MM.1S (cell line): ENCODE results near the gene PPA2.

Source experiments
- DNase-seq: peaks from one replicate; pipeline ENCODE4 v3.0.0-alpha.2; 2015
- H2AFZ ChIP-seq: fragments of 300-600 bp; sonication (generic); 2 replicates; pipeline ENCODE4 v1.6.0; 2016; ENCODE audit warnings: antibody characterized with exemption, low read length
- H3F3A ChIP-seq: fragments of 300-600 bp; sonication (generic); 2 replicates; pipeline ENCODE4 v1.6.1; 2016; ENCODE audit warnings: mild to moderate bottlenecking, antibody characterized with exemption, low read length, moderate library complexity, mixed read lengths; ENCODE audit not compliant: insufficient read depth
- H3K27ac ChIP-seq: fragments of 300-600 bp; sonication (generic); 2 replicates; pipeline ENCODE4 v1.5.1; 2016; ENCODE audit warnings: mild to moderate bottlenecking, low read length
- H3K27me3 ChIP-seq: fragments of 300-600 bp; sonication (generic); replicated peaks from 2 replicates; pipeline ENCODE4 v1.6.0; 2016; ENCODE audit warnings: low read length; ENCODE audit not compliant: insufficient read depth
- H3K36me3 ChIP-seq: fragments of 300-600 bp; sonication (generic); replicated peaks from 2 replicates; pipeline ENCODE4 v1.6.1; 2016; ENCODE audit warnings: mild to moderate bottlenecking, low read length, mixed read lengths; ENCODE audit not compliant: insufficient read depth
- H3K4me1 ChIP-seq: fragments of 300-600 bp; sonication (generic); 2 replicates; pipeline ENCODE4 v1.6.1; 2016; ENCODE audit warnings: low read length, mixed read lengths
- H3K4me2 ChIP-seq: fragments of 300-600 bp; sonication (generic); 2 replicates; pipeline ENCODE4 v1.6.0; 2016; ENCODE audit warnings: low read depth, low read length
- H3K4me3 ChIP-seq: fragments of 300-600 bp; sonication (generic); 2 replicates; pipeline ENCODE4 v1.5.1; 2016; ENCODE audit warnings: low read length, mixed read lengths
- H3K79me2 ChIP-seq: fragments of 300-600 bp; sonication (generic); 2 replicates; pipeline ENCODE4 v1.6.1; 2016; ENCODE audit warnings: mixed run types, low read length, mixed read lengths
- H3K9ac ChIP-seq: fragments of 300-600 bp; sonication (generic); 2 replicates; pipeline ENCODE4 v1.6.1; 2016; ENCODE audit warnings: low read length, mixed read lengths
- H3K9me2 ChIP-seq: fragments of 300-600 bp; sonication (generic); replicated peaks from 2 replicates; pipeline ENCODE4 v1.6.1; 2016; ENCODE audit warnings: mild to moderate bottlenecking, low read length, mixed read lengths; ENCODE audit not compliant: insufficient read depth
- H3K9me3 ChIP-seq: fragments of 300-600 bp; sonication (generic); replicated peaks from 2 replicates; pipeline ENCODE4 v1.6.1; 2016; ENCODE audit warnings: mild to moderate bottlenecking, low read length, mixed read lengths; ENCODE audit not compliant: insufficient read depth
- H4K20me1 ChIP-seq: fragments of 300-600 bp; sonication (generic); 2 replicates; pipeline ENCODE4 v1.6.1; 2016; ENCODE audit warnings: mild to moderate bottlenecking, low read length, moderate library complexity, mixed read lengths; ENCODE audit not compliant: insufficient read depth
- CTCF ChIP-seq: fragments of 300-600 bp; sonication (generic); IDR thresholded peaks from 2 replicates; pipeline ENCODE4 v1.5.1; 2016; ENCODE audit warnings: antibody characterized with exemption, low read length, mixed read lengths
- EZH2 ChIP-seq: fragments of 300-600 bp; sonication (generic); optimal IDR thresholded peaks from 2 replicates; pipeline ENCODE3; 2017; ENCODE audit warnings: low read depth, mild to moderate bottlenecking, antibody characterized with exemption, low read length, mixed read lengths
- EZH2phosphoT487 ChIP-seq: fragments of 300-600 bp; sonication (generic); IDR thresholded peaks from 2 replicates; pipeline ENCODE4 v1.6.1; 2018; ENCODE audit warnings: antibody characterized with exemption, low read length

Gene PPA2

GRCh38 chr4:105451346-105451745 lies 22.5 kb downstream of the PPA2 start:
- Histone ChIP-seq H3K4me3 (0 out of 2 replicates have a peak overlapping the region, but pooled peaks have one; percentile 37), H3K9ac (no peak overlapping the region), H4K20me1 (no peaks in the 10 kb centered on the region), H3K9me3 (no peaks in the 10 kb centered on the region), H3K4me1 (peaks cover 60% of the 10 kb centered on the region), H3F3A (peaks cover 18% of the 10 kb centered on the region), H3K9me2 (no peaks in the 10 kb centered on the region), H3K36me3 (0 out of 2 replicates have a peak, but pooled peaks cover 2% of the 10 kb centered on the region), H3K27ac (peak overlapping the region; percentile 50; the same call in 1 of the 2 replicates), H3K27me3 (no peaks in the 10 kb centered on the region), H3K4me2 (peak overlapping the region; percentile 68), H3K79me2 (peaks cover 23% of the 10 kb centered on the region), H2AFZ (no peak overlapping the region)
- peak; percentile 62 for DNase-seq
- no peak for TF ChIP-seq EZH2
- no peak for TF ChIP-seq CTCF
- no peak for TF ChIP-seq EZH2phosphoT487

- Histone ChIP-seq H3K36me3 (no peaks in the 10 kb centered on the region; the same call in 1 of the 2 replicates), H3F3A (peaks cover 14% of the 10 kb centered on the region), H3K4me1 (peaks cover 25% of the 10 kb centered on the region), H3K79me2 (no peaks in the 10 kb centered on the region; the same call in 1 of the 2 replicates), H3K9me2 (no peaks in the 10 kb centered on the region), H3K4me3 (no peak overlapping the region), H4K20me1 (no peaks in the 10 kb centered on the region), H3K9me3 (no peaks in the 10 kb centered on the region), H3K9ac (no peak overlapping the region), H3K4me2 (no peak overlapping the region), H3K27me3 (no peaks in the 10 kb centered on the region), H3K27ac (no peak overlapping the region), H2AFZ (no peak overlapping the region)
- no peak for DNase-seq
- TF ChIP-seq EZH2phosphoT487 (no peak), EZH2 (no peak)
These were observed 33.0 kb downstream of the PPA2 start for GRCh38 chr4:105440890-105441289.

GRCh38 chr4:105437637-105438036 lies 36.2 kb downstream of the PPA2 start:
- H2AFZ ChIP-seq = no peak overlapping the region
- H3K36me3 ChIP-seq = no peaks in the 10 kb centered on the region
- no peaks in the 10 kb centered on the region for H3K9me2 ChIP-seq
- no peak overlapping the region for H3K4me2 ChIP-seq
- TF ChIP-seq EZH2 (no peak), EZH2phosphoT487 (no peak), CTCF (no peak)
- H3K9ac ChIP-seq = no peak overlapping the region
- H3K4me1 ChIP-seq = no peaks in the 10 kb centered on the region
- H3K79me2 ChIP-seq = no peaks in the 10 kb centered on the region
- H4K20me1 ChIP-seq = no peaks in the 10 kb centered on the region
- no peaks in the 10 kb centered on the region for H3K27me3 ChIP-seq
- no peaks in the 10 kb centered on the region for H3K9me3 ChIP-seq
- DNase-seq = no peak
- no peak overlapping the region for H3K4me3 ChIP-seq
- H3K27ac ChIP-seq = no peak overlapping the region
- H3F3A ChIP-seq = no peaks in the 10 kb centered on the region

- Histone ChIP-seq H3K4me3 (no peak overlapping the region), H3K27me3 (no peaks in the 10 kb centered on the region), H3K36me3 (no peaks in the 10 kb centered on the region), H2AFZ (no peak overlapping the region), H3K9me2 (no peaks in the 10 kb centered on the region), H3K9me3 (no peaks in the 10 kb centered on the region), H3F3A (no peaks in the 10 kb centered on the region), H3K9ac (no peak overlapping the region), H3K79me2 (no peaks in the 10 kb centered on the region), H3K27ac (no peak overlapping the region), H3K4me2 (no peak overlapping the region), H3K4me1 (no peaks in the 10 kb centered on the region), H4K20me1 (no peaks in the 10 kb centered on the region)
- TF ChIP-seq EZH2phosphoT487 = no peak
- no peak for TF ChIP-seq EZH2
- DNase-seq = no peak
These were observed 37.4 kb downstream of the PPA2 start for GRCh38 chr4:105436414-105436813.
